HUES48 (cell line): Measurements from ENCODE around the gene KIF6.

Experiments used
- H3K27ac ChIP-seq: one replicate; pipeline ENCODE4 v1.7.0; 2013; ENCODE audit warnings: low read depth, low read length, inconsistent platforms
- H3K27me3 ChIP-seq: 2 replicates; pipeline ENCODE4 v1.6.1; 2013; ENCODE audit warnings: mild to moderate bottlenecking, low read length; ENCODE audit not compliant: control insufficient read depth, insufficient read depth
- H3K36me3 ChIP-seq: 2 replicates; pipeline ENCODE4 v1.6.1; 2013; ENCODE audit warnings: low read length; ENCODE audit not compliant: control insufficient read depth, insufficient read depth
- H3K4me1 ChIP-seq: 2 replicates; pipeline ENCODE4 v1.6.1; 2013; ENCODE audit warnings: mild to moderate bottlenecking, low read length; ENCODE audit not compliant: control insufficient read depth, insufficient read depth
- H3K4me3 ChIP-seq: 2 replicates; pipeline ENCODE4 v1.5.1; 2013; ENCODE audit warnings: mild to moderate bottlenecking, low read depth, low read length
- H3K9ac ChIP-seq: 2 replicates; pipeline ENCODE4 v1.6.1; 2013; ENCODE audit warnings: mild to moderate bottlenecking, low read depth, low read length, moderate library complexity
- H3K9me3 ChIP-seq: 2 replicates; pipeline ENCODE4 v1.6.1; 2013; ENCODE audit warnings: low read length; ENCODE audit not compliant: control insufficient read depth, insufficient read depth

KIF6 gene

GRCh38 chr6:39310542-39310941 lies 414.7 kb downstream of the KIF6 start:
- Histone ChIP-seq H3K27me3 (peaks cover 50% of the 10 kb centered on the region), H3K4me3 (no peak overlapping the region), H3K4me1 (no peaks in the 10 kb centered on the region), H3K9me3 (no peaks in the 10 kb centered on the region), H3K27ac (no peak overlapping the region), H3K9ac (no peak overlapping the region), H3K36me3 (no peaks in the 10 kb centered on the region)

- no peak overlapping the region for H3K4me3 ChIP-seq
- H3K27me3 ChIP-seq: peaks cover 45% of the 10 kb centered on the region
- H3K9me3 ChIP-seq: no peaks in the 10 kb centered on the region
- no peak overlapping the region for H3K27ac ChIP-seq
- H3K4me1 ChIP-seq: no peaks in the 10 kb centered on the region
- no peaks in the 10 kb centered on the region for H3K36me3 ChIP-seq
- H3K9ac ChIP-seq: no peak overlapping the region
Measured at GRCh38 chr6:39309942-39310531, 415.2 kb downstream of the KIF6 start.

DNA sequence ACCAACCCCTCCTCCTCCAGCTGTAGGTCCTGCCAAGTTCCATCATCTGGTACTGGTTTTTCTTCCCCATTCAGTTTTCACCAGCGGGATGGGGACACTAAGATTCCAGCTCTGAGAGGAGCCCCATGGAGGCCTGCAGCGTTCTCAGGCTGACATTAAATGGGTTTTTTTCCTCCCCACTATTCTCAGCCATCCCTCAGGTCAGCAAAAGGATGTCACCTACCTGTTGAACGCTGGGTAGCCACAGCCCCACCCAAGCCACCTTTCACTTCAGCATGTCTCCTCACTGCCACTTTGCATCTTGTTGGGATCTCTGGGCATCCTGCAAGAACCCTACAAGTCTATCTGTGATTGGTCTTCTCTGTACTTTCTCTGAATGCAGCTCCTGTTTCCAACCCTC lies 417.7 kb downstream of the KIF6 start:
- Histone ChIP-seq H3K27me3 (peaks cover 19% of the 10 kb centered on the region), H3K9me3 (no peaks in the 10 kb centered on the region), H3K4me3 (no peak overlapping the region), H3K9ac (no peak overlapping the region), H3K4me1 (no peaks in the 10 kb centered on the region), H3K36me3 (no peaks in the 10 kb centered on the region), H3K27ac (no peak overlapping the region)

DNA sequence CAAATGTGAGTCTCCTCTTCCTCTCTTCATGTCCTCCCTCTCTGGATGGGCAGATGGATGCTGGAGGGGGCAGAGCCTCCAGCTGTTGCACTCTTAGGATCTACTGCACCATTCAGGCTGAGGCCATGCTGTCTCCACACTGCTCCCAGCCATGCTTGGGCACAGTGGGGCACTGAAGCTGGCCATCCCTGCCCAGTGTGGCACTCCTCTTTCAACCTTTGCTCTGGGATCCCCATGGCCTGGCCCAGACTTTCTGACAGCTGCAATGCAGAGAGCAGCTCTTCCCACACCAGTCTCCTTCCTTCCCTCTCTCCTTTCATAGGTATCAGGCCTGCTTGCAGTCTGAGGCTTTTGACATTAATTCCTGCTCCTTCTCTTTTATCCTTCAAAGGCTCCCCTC lies 420.3 kb downstream of the KIF6 start:
- H3K36me3 ChIP-seq: no peaks in the 10 kb centered on the region
- no peak overlapping the region for H3K27ac ChIP-seq
- no peaks in the 10 kb centered on the region for H3K9me3 ChIP-seq
- H3K4me3 ChIP-seq: no peak overlapping the region
- H3K9ac ChIP-seq: no peak overlapping the region
- H3K27me3 ChIP-seq: peaks cover 3% of the 10 kb centered on the region; the same call in 1 of the 2 replicates
- H3K4me1 ChIP-seq: peaks cover 4% of the 10 kb centered on the region; the same call in 1 of the 2 replicates

- Histone ChIP-seq H3K36me3 (no peaks in the 10 kb centered on the region), H3K9me3 (no peaks in the 10 kb centered on the region), H3K4me3 (no peak overlapping the region), H3K27me3 (peaks cover 3% of the 10 kb centered on the region; the same call in 1 of the 2 replicates), H3K4me1 (peaks cover 4% of the 10 kb centered on the region; the same call in 1 of the 2 replicates), H3K27ac (no peak overlapping the region), H3K9ac (no peak overlapping the region)
Measured at GRCh38 chr6:39303425-39304153, 421.6 kb downstream of the KIF6 start.

GRCh38 chr6:39302669-39303424 lies 422.4 kb downstream of the KIF6 start:
- Histone ChIP-seq H3K9ac (no peak overlapping the region), H3K27ac (no peak overlapping the region)

GRCh38 chr6:39302011-39302410 lies 423.2 kb downstream of the KIF6 start:
- H3K4me3 ChIP-seq: no peak overlapping the region
- H3K27ac ChIP-seq: no peak overlapping the region
- no peak overlapping the region for H3K9ac ChIP-seq
- H3K4me1 ChIP-seq: peaks cover 4% of the 10 kb centered on the region; the same call in 1 of the 2 replicates
- H3K27me3 ChIP-seq: peaks cover 3% of the 10 kb centered on the region; the same call in 1 of the 2 replicates
- H3K36me3 ChIP-seq: no peaks in the 10 kb centered on the region
- H3K9me3 ChIP-seq: no peaks in the 10 kb centered on the region

More at GRCh38 chr6:39302669-39303424, 422.4 kb downstream of the KIF6 start:
- H3K4me3 ChIP-seq: no peak overlapping the region
- peaks cover 4% of the 10 kb centered on the region; the same call in 1 of the 2 replicates for H3K4me1 ChIP-seq
- H3K27me3 ChIP-seq: peaks cover 3% of the 10 kb centered on the region; the same call in 1 of the 2 replicates
- no peaks in the 10 kb centered on the region for H3K36me3 ChIP-seq
- H3K9me3 ChIP-seq: no peaks in the 10 kb centered on the region

- H3K27ac ChIP-seq: no peak overlapping the region
- no peak overlapping the region for H3K4me3 ChIP-seq
- no peaks in the 10 kb centered on the region for H3K9me3 ChIP-seq
- H3K9ac ChIP-seq: no peak overlapping the region
- H3K27me3 ChIP-seq: peaks cover 3% of the 10 kb centered on the region; the same call in 1 of the 2 replicates
- H3K36me3 ChIP-seq: no peaks in the 10 kb centered on the region
- peaks cover 4% of the 10 kb centered on the region; the same call in 1 of the 2 replicates for H3K4me1 ChIP-seq
Measured at GRCh38 chr6:39301606-39302005, 423.6 kb downstream of the KIF6 start.

DNA sequence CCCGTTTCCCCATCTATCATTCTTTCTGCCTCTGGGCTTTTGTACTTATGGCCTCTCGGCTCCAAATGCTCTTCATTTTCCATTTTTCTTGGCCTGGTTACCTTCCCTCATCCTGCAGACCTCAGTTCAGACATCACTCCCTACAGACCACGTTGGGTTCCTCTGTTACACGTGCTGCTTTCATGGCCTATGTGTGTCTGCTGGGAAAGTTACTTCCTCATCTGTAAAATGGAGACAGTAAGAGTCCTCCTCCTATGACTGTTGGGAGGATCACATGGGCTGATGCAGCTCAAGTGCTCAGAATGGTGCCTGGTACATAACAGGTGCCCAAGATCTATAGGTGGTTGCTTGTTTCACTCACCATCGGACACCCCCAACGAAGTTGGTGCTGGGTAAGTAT lies 424.5 kb downstream of the KIF6 start:
- no peak overlapping the region for H3K4me3 ChIP-seq
- no peaks in the 10 kb centered on the region for H3K36me3 ChIP-seq
- no peak overlapping the region for H3K9ac ChIP-seq
- peaks cover 3% of the 10 kb centered on the region; the same call in 1 of the 2 replicates for H3K27me3 ChIP-seq
- H3K4me1 ChIP-seq: peaks cover 4% of the 10 kb centered on the region; the same call in 1 of the 2 replicates
- H3K27ac ChIP-seq: no peak overlapping the region
- H3K9me3 ChIP-seq: no peaks in the 10 kb centered on the region

- Histone ChIP-seq H3K9ac (no peak overlapping the region), H3K27ac (no peak overlapping the region), H3K4me3 (no peak overlapping the region), H3K9me3 (no peaks in the 10 kb centered on the region), H3K36me3 (no peaks in the 10 kb centered on the region), H3K27me3 (peaks cover 7% of the 10 kb centered on the region; the same call in 1 of the 2 replicates), H3K4me1 (peaks cover 4% of the 10 kb centered on the region; the same call in 1 of the 2 replicates)
Measured at GRCh38 chr6:39298061-39298460, 427.1 kb downstream of the KIF6 start.
